HG03159 (cell line): ENCODE data around the gene PDLIM5.

Experiments
- ATAC-seq: cut with Tn5 transposase; IDR thresholded peaks from one replicate; pipeline ENCODE4 v1.9.1; 2021; ENCODE audit warnings: mild to moderate bottlenecking, moderate library complexity; ENCODE audit not compliant: unreplicated experiment

Gene PDLIM5

DNA sequence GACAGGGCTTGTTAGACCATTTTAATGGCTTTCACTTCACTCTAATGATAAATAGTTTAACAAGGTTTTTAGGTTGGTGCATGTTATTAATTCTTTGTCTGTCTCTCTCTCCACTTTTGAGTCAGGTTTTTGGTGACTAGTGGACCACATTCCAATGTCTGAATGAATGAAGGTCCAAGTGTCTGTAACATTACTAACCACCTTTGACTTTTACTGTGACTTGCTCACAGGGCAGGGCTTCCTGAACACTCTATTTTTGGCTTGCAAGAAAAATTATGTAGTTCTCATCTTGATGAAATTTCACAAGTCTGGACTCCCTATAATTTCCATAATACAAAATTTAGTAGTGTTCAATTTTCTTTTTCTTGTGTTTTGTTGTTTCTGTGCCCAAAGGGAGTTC, 227.2 kb downstream of the PDLIM5 start:
- ATAC-seq = no peak

DNA sequence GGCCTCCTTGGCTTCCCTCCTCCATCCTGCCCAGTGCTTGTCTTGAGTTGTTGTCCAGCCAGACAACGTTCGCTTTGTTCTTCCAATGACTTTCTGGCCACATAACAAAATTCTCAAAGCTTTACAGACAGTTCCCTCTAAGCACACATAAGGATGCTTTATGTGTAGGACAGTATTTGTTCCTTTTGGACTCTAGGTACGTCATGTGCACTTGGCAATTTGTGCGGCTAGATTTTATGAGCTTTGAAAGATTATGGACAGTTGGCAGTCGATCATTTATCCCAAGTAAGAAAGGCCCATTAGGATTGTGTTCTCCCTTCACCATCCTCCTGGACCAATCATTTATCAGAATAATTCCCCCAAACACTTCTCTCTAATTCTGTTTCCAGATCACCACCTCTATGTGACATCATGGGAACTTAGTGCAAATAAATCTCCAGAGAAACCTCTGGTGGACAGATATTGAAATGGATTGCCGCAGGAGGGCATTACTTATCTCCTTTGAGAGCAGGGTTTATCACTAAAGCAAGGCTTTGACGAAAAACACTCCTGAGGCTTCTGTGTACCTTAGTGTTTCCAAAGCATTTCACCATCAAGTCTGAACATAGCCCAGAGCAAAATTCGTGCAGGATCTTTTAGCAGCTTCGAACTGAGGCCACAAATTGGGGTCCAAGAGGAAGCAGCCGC, 228.6 kb downstream of the PDLIM5 start:
- ATAC-seq = no peak

DNA sequence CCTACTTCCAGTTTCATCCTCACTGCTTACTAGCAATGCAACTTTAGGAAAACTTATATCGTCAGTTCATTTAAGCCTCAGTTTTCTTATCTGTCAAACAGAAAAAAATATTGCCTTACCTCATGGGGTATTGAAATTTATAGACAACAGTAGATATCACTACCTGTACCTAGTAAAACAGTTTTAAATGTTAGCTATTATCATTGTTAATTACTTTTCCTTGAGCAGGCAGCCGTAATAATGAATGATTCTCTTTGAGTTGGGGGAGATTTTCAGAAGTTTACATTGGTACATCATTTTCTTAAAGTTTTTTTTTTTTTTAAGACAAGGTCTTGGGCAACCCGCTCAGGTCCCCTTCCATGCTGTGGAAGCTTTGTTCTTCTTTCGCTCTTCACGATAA, 234.3 kb downstream of the PDLIM5 start:
- no peak for ATAC-seq

DNA sequence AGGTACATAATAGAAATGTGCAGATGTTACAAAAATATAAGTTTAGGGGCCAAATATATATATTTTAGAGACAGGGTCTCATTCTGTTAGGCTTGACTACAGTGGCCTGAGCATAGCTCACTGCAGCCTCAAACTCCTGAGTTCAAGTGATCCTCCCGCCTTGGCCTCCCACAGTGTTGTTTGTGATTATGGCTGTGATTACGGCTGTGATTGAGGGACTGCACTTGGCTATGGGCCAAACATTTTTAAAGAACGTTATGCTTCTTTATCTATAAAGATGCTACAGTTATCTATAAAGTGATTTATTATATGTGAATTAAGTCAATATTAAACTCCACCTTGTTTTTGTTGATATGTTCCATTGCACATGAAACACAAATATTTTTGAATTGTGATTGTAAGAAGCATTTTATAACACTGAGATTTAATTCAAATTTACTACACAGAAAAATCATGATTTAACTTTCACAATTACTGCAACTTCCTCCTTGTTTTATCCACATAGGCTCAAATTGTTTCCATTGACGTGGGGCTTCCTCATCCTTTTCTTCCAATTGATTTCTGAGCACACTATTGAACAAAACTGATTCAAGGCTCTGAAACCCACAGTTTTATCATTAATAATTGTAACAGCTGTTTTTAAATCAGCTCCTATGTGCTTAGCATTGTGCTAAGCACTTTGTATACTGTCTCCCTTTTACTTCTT, 237.6 kb downstream of the PDLIM5 start:
- ATAC-seq = no peak

DNA sequence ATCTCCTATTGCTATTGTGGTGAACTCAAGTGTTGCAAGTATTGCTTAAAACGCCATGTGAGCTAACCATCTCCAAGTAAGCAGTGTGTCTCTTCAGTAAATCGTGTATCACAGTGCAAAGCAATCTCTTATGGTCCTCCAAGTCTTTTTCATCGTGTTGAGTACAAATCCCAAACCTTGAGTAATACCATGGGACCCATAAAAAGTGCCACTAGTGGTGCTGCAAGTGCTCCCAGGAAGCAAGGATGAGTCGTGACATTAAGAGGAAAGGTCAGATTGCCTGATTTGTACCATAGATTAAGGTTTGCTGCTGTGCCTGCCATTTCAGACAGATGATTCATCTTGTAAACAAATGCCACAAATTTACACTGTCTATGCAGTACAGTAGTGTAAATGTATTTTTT, 239.1 kb downstream of the PDLIM5 start:
- ATAC-seq = no peak

DNA sequence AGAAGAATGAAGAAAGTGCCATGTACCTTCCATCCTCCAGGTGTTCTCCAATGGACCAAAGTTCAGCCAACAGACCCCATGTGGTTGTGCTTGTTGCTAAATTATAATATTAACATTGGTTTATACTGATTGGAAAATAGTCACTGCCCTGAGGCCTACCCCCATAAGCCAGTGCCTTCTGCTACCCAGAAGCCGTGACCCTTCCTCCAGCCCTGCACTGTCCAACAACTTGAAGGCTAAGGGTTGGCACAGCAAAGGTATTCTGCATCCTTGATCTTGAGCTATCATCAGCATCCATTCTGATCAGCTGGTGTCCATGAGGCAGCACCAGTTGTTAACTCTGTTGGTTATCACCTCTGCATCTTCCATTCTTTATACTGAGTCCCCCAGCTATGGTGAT, 239.8 kb downstream of the PDLIM5 start:
- ATAC-seq = no peak

DNA sequence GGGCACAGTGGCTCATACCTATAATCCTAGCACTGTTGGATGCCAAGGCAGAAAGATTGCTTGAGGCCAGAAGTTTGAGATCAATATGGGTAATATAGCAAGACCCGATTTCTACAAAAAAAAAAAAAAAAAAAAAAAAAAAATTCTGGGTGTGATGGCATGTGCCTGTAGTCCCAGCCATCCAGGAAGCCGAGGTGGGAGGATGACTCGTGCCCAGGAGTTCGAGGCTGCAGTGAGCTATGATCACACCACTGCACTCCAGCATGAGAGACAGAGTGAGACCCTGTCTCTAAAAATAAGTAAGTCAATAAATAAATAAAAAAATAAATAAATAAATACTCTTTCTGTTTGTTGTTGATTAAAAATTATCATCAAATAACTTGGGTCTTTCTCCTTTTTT, 243.6 kb downstream of the PDLIM5 start:
- ATAC-seq = no peak

DNA sequence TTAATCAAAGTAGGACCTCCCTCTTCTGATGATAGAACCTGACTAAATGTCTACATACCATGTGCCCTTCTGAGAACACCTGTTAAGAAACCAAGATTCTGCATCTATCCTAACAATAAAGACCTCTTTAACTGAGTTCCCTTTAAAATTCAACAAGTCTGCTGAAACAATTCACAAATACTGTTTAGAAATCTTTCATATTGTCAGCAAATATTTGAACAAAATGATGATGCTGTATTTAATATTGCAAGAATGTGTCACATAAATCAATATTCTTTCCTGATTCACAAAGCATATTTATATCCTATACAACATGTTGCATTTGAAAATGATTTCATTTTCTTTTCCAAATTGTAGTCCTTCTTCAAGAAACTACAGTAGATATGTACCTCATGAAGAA, 246.4 kb downstream of the PDLIM5 start:
- ATAC-seq = no peak

DNA sequence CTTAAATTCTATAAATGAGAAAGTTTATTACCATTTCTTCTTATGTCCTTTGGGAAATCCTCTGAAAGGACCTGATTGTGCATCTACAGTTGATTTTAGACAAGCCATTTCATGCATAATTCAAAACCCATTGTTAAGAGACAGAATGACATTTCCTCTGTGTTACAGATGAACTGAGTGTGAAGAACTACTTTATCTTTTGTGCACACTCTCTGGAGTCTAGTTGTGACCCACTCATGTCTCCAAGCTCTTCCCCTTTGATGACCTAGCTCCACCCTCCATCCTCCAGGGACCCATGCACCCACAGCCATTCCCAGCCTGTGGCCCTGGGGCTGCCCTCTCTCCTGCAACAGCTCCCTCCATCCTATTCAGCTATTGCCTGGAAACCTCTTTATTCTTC, 248.6 kb downstream of the PDLIM5 start:
- ATAC-seq = no peak

DNA sequence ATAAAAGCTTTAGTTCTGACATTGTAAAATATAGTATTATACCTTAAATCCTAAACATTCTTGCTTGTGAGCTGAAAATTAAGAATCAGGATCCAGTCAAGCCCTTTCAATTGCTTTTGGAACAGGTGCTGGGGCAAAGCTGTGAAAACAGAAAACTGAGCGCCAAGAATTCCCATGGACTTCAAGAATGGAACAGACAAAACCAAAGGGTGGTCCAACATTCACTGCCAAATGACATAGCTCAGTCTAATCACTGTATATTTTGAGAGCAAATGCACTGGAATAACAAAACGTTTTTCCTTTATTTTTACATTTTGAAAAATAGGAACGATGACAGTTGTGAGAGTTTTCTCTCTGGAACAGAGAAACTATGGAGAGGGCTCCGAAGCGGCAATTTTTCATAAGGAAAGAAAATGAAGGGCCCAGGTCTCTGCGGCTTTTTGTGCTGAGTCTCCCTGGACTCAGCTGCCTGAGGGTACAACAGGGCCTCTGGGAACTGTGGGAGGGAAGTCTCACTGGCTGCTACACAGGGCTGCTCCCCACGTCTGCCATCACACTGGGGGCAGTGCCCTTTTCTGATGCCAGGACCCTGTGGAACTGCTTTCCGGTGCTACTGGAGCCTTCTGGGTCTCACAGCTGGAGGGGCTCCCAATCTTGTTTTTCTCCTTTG, 250.0 kb downstream of the PDLIM5 start:
- no peak for ATAC-seq

DNA sequence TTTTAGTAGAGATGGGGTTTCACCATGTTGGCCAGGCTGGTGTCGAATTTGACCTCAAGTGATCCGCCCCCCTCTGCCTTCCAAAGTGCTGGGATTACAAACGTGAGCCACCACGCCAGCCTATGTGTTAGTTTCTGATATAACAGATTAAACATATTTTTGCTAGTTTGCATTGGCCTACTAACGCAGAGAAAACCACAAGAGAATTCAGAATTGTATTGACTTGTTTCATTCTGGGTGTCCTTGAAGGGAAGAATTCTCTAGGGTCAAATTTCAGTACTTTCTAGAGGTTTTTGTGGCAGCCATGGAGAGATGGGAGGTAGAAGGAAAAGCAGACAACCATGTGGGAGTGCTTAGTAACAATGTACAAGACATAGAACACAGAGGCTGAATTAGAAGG, 259.9 kb downstream of the PDLIM5 start:
- ATAC-seq = no peak

DNA sequence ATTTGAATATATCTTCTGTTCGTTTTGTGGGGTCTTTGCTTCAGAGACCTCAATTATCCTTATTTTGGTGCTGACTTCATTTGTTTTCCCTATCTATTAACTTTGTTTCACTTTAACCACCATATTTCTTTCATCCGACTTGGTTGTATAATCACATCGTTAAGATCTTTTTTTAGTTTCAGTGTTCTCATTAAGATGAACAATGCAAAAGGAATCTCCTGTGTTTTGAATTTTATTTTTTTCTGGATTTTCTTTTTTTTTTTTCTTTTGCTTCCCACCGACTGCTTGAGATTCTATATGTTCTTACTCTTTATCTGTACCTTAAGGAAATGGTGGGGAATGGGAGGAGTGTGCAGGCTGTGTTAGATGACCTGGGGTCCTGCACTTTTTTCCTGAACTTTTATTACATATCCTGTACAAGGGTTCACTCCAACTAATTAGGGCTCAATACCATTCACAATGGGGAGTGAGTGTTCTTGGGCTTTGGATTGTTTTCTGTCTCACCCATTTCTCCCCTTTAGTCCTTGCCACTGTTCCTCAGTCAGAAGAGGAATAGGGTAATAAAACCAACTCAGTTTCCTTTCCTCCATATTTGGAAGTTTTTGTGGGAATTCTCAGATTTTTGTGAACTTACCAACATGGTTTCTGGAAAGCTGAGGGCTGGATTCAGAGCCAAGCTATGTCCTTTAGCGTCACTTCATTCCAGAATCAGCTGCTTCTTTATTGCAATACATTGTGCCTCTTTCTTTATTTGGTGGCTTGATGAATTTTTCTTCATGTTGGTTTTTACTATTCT, 262.8 kb downstream of the PDLIM5 start:
- ATAC-seq = no peak

DNA sequence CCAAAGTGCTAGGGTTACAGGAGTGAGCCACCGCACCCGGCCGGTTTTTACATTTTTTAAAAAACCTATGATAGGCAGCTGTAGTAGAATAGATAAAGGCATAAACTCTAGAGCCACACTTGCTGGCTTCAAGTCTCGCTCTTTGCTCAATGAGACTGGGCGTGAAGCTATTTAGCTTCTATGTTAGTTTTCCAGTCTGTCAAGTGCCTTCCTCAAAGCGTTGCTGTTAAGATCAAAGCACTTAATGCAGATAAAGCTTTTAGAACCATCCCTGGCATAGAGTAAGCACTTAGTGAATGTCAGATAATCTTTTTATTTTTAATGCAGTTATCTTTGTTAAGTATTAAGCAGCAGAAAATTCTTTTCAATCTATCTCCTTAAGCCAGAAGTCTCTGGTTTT, 264.0 kb downstream of the PDLIM5 start:
- no peak for ATAC-seq
